Fibroblast of mammary gland (primary cell): Measurements from ENCODE around the gene UBE2U.

Experiments
- DNase-seq: peaks from one replicate; pipeline ENCODE4 v3.0.0-alpha.2; 2010; ENCODE audit warnings: low read depth
- H3K4me3 ChIP-seq: 2 replicates; pipeline ENCODE4 v1.5.1; 2011; ENCODE audit warnings: low read depth, mild to moderate bottlenecking, low read length, moderate library complexity; ENCODE audit not compliant: control insufficient read depth
- TF ChIP-seq, protein P1 (sequence below): conservative IDR thresholded peaks from 2 replicates; pipeline ENCODE4 v1.5.1; 2011; ENCODE audit warnings: low read depth, low read length, inconsistent platforms; ENCODE audit not compliant: control insufficient read depth, insufficient read depth

UBE2U gene

GRCh38 chr1:64308866-64309265 lies 105.4 kb downstream of the UBE2U start:
- TF ChIP-seq, protein P1, sequence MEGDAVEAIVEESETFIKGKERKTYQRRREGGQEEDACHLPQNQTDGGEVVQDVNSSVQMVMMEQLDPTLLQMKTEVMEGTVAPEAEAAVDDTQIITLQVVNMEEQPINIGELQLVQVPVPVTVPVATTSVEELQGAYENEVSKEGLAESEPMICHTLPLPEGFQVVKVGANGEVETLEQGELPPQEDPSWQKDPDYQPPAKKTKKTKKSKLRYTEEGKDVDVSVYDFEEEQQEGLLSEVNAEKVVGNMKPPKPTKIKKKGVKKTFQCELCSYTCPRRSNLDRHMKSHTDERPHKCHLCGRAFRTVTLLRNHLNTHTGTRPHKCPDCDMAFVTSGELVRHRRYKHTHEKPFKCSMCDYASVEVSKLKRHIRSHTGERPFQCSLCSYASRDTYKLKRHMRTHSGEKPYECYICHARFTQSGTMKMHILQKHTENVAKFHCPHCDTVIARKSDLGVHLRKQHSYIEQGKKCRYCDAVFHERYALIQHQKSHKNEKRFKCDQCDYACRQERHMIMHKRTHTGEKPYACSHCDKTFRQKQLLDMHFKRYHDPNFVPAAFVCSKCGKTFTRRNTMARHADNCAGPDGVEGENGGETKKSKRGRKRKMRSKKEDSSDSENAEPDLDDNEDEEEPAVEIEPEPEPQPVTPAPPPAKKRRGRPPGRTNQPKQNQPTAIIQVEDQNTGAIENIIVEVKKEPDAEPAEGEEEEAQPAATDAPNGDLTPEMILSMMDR: no peak
- DNase-seq: peak; percentile 7
- H3K4me3 ChIP-seq: no peak overlapping the region

- no peak for DNase-seq
- TF ChIP-seq, protein P1: no peak
- H3K4me3 ChIP-seq: no peak overlapping the region
Observed at GRCh38 chr1:64309431-64309831, 106.0 kb downstream of the UBE2U start.

DNA sequence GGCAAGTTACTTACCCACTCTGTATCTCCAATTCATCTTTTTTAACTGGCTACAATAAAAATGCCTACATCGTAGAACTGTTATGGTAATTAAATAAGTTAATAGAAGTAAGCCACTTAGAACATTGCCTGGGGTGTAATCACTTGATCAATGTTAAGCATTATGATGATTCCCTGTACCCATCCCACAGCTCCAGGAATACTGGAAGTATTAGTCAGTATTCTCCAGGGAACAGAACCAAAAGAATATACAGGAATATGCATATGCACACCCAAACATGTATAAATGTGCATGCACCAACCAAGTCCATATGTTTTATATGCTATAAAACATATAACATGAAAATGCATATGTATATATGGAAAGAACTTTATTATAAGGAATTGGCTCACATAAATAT lies 107.3 kb downstream of the UBE2U start:
- peak; percentile 16 for DNase-seq
- no peak overlapping the region for H3K4me3 ChIP-seq
- TF ChIP-seq, protein P1: no peak

GRCh38 chr1:64312431-64312830 lies 109.0 kb downstream of the UBE2U start:
- DNase-seq: no peak
- H3K4me3 ChIP-seq: no peak overlapping the region
- TF ChIP-seq, protein P1: no peak

- H3K4me3 ChIP-seq: no peak overlapping the region
- DNase-seq: no peak
- TF ChIP-seq, protein P1: no peak
Observed at GRCh38 chr1:64315402-64315801, 112.0 kb downstream of the UBE2U start.
